Measurements from ENCODE around the gene PDE4D. TPM values are rescaled to one million over a fixed set of nuclear protein-coding genes. Genes with fewer than 3 reads are reported as not detected.
"Not testable (repeated sequence)": the region's sequence is repeated elsewhere in the genome, so short reads cannot be mapped to it uniquely, and the experiment has no call there.

Gene PDE4D
- total RNA-seq, 1 donor: 19.9 TPM

GRCh38 chr5:59577485-59577884, 316.0 kb downstream of the PDE4D start:
- Histone ChIP-seq H2AFZ (ENCODE audit: low read length) (no peak overlapping the region), H3K27ac (ENCODE audit: low read depth, low read length) (no peak overlapping the region), H3K4me3 (ENCODE audit: insufficient read depth, low read length) (no peak overlapping the region), H3K9me3 (ENCODE audit: low read depth, low read length) (no peaks in the 10 kb centered on the region), H3K36me3 (ENCODE audit: insufficient read depth, low read length) (no peaks in the 10 kb centered on the region), H3K79me2 (ENCODE audit: insufficient read depth, low read length) (no peaks in the 10 kb centered on the region), H3K4me1 (ENCODE audit: insufficient read depth, low read length) (no peaks in the 10 kb centered on the region), H3K4me2 (ENCODE audit: insufficient read depth, low read length) (no peak overlapping the region), H3K27me3 (ENCODE audit: insufficient read depth, low read length) (peaks cover 4% of the 10 kb centered on the region), H4K20me1 (ENCODE audit: insufficient read depth, low read length) (no peaks in the 10 kb centered on the region)
- TF ChIP-seq, protein P1, sequence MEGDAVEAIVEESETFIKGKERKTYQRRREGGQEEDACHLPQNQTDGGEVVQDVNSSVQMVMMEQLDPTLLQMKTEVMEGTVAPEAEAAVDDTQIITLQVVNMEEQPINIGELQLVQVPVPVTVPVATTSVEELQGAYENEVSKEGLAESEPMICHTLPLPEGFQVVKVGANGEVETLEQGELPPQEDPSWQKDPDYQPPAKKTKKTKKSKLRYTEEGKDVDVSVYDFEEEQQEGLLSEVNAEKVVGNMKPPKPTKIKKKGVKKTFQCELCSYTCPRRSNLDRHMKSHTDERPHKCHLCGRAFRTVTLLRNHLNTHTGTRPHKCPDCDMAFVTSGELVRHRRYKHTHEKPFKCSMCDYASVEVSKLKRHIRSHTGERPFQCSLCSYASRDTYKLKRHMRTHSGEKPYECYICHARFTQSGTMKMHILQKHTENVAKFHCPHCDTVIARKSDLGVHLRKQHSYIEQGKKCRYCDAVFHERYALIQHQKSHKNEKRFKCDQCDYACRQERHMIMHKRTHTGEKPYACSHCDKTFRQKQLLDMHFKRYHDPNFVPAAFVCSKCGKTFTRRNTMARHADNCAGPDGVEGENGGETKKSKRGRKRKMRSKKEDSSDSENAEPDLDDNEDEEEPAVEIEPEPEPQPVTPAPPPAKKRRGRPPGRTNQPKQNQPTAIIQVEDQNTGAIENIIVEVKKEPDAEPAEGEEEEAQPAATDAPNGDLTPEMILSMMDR (IDR thresholded peaks at IDR 0.05; ENCODE audit: extremely low read depth, low read depth, low read length): no peak
- DNase-seq (ENCODE audit: insufficient read length, low spot score, missing footprints): no peak

DNA sequence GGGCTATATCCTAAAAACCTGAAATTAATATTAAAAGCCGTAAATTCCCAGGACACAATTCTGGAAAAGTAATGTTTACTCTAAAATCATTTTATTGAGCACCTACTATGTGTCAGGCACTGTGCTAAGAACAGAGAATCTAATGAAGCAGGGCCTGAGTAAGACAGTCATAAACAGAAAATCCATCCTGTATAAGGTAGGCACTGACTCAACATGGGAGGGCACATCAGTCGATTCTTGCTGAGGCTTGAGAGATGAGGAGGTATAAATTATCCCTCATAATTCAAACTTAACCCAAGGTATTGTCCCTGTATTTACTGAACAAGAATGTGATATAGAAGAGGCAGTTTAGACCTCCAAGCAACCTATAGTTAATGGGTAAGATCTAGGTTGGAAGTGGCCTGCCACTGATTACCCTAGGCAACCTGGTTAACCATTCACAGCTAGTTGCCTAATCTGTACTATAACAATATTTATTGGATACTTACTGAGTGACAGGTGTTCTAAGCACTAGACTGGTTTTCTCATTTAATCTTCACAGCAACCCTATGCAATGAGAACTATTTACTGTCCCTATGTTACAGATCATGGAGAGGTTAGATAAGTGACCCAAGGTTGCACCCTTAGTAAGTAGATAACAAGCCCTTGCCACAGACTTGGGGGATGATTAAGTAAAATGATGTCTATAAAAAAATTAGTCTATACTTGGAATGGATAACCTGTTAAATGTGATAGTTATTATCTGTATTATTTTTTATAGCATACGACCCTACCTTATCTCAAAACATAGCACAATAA, 317.7 kb downstream of the PDE4D start:
- DNase-seq (ENCODE audit: insufficient read length, low spot score, missing footprints): no peak
- Histone ChIP-seq H3K79me2 (ENCODE audit: insufficient read depth, low read length) (no peaks in the 10 kb centered on the region), H3K27ac (ENCODE audit: low read depth, low read length) (no peak overlapping the region), H2AFZ (ENCODE audit: low read length) (no peak overlapping the region), H3K36me3 (ENCODE audit: insufficient read depth, low read length) (no peaks in the 10 kb centered on the region), H3K4me3 (ENCODE audit: insufficient read depth, low read length) (no peak overlapping the region), H3K4me2 (ENCODE audit: insufficient read depth, low read length) (no peak overlapping the region), H4K20me1 (ENCODE audit: insufficient read depth, low read length) (no peaks in the 10 kb centered on the region), H3K9me3 (ENCODE audit: low read depth, low read length) (no peaks in the 10 kb centered on the region), H3K4me1 (ENCODE audit: insufficient read depth, low read length) (no peaks in the 10 kb centered on the region), H3K27me3 (ENCODE audit: insufficient read depth, low read length) (peaks cover 4% of the 10 kb centered on the region)
- TF ChIP-seq, protein P1 (IDR thresholded peaks at IDR 0.05; ENCODE audit: extremely low read depth, low read depth, low read length): no peak

GRCh38 chr5:59573509-59573908, 320.0 kb downstream of the PDE4D start:
- H3K27ac ChIP-seq (ENCODE audit: low read depth, low read length); H3K27me3 ChIP-seq (ENCODE audit: insufficient read depth, low read length); DNase-seq (ENCODE audit: insufficient read length, low spot score, missing footprints); H4K20me1 ChIP-seq (ENCODE audit: insufficient read depth, low read length); H2AFZ ChIP-seq (ENCODE audit: low read length); H3K9me3 ChIP-seq (ENCODE audit: low read depth, low read length); H3K4me3 ChIP-seq (ENCODE audit: insufficient read depth, low read length); H3K79me2 ChIP-seq (ENCODE audit: insufficient read depth, low read length); H3K4me1 ChIP-seq (ENCODE audit: insufficient read depth, low read length); H3K36me3 ChIP-seq (ENCODE audit: insufficient read depth, low read length); H3K4me2 ChIP-seq (ENCODE audit: insufficient read depth, low read length): not testable (repeated sequence)

DNA sequence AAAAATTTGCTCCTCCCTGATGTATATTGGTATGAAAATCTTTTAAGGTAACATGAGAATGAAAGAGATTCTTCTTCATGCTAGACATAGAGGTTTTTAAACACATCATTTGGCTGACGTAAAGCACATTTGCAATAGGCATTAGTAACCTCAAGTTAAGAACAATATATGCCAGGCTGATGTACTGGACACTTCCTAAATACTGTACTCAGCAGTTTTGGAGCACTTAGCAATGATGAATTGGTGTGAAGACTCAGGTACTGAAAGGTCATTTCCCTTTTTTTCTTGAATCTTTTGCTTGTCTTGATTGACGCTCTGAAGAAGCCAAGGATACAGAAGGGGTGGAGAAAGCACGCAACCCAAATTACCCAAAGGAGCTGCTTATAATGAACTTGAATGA, 322.5 kb downstream of the PDE4D start:
- TF ChIP-seq, protein P1 (IDR thresholded peaks at IDR 0.05; ENCODE audit: extremely low read depth, low read depth, low read length): no peak
- Histone ChIP-seq H3K27ac (ENCODE audit: low read depth, low read length) (no peak overlapping the region), H2AFZ (ENCODE audit: low read length) (no peak overlapping the region), H4K20me1 (ENCODE audit: insufficient read depth, low read length) (no peaks in the 10 kb centered on the region), H3K36me3 (ENCODE audit: insufficient read depth, low read length) (no peaks in the 10 kb centered on the region), H3K4me3 (ENCODE audit: insufficient read depth, low read length) (no peak overlapping the region), H3K79me2 (ENCODE audit: insufficient read depth, low read length) (no peaks in the 10 kb centered on the region), H3K9me3 (ENCODE audit: low read depth, low read length) (no peaks in the 10 kb centered on the region), H3K4me1 (ENCODE audit: insufficient read depth, low read length) (no peaks in the 10 kb centered on the region), H3K4me2 (ENCODE audit: insufficient read depth, low read length) (no peak overlapping the region), H3K27me3 (ENCODE audit: insufficient read depth, low read length) (no peaks in the 10 kb centered on the region)
- no peak for DNase-seq (ENCODE audit: insufficient read length, low spot score, missing footprints)

Measured in osteoblast (primary cell).